GM21423 (cell line): ENCODE measurements around the gene CGB2.
"Not testable (repeated sequence)": the region's sequence is repeated elsewhere in the genome, so short reads cannot be mapped to it uniquely, and the experiment has no call there.

ENCODE experiments used
- ATAC-seq: cut with Tn5 transposase; IDR thresholded peaks from one replicate; pipeline ENCODE4 v1.9.1; 2021; ENCODE audit warnings: mild to moderate bottlenecking, moderate library complexity; ENCODE audit not compliant: unreplicated experiment

CGB2 gene

DNA sequence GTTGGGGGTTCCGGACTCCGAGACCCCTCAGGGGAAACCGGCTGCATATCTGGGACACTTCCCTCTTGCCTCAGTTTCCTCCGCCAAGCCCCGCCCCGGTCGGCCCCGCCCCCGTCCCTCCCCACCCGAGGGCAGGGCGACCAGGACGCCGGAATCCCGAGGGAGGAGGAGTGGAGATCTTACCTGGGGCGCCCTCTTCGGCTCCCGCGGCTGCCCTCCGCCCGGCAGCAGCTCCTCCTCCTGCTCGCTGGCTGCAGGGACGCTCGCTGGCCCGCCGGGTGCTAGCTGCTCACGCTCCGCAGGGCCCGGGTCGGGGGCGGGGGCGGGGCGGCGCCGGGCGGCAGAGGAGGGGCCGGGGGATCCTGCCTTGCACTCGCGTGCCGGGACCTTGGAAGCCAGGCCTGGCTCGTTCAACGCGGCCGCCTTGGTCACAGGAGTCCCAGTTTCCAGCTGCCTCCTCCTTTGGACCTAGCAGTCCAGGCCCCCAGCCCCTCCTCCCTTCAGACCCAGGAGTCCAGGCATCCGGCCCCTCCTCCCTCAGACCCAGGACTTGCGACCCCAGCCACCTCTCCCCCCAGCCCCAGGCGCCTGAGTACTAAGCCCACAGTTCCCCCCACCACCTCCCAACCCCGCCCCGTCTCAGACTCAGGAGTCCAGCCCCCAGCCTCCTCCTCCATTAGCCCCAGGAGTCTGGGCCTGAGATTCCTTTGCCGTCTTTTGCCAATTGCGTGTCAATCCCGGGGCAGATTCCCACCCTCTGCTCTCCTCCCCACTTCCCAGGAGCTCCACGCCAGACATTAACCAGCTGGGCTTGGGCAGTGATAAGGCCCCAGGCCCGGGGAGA is 33.3 kb downstream of the CGB2 start, which contains the start of gene NTF4:
Gene NTF4, minus strand, starts transcription at position 51 of the 844 bp plus-strand sequence. CDS start 2,821 bp downstream, outside the sequence.
- no peak for ATAC-seq

- ATAC-seq, result no peak
Observed at GRCh38 chr19:49065905-49066512, 34.3 kb downstream of the CGB2 start.

DNA sequence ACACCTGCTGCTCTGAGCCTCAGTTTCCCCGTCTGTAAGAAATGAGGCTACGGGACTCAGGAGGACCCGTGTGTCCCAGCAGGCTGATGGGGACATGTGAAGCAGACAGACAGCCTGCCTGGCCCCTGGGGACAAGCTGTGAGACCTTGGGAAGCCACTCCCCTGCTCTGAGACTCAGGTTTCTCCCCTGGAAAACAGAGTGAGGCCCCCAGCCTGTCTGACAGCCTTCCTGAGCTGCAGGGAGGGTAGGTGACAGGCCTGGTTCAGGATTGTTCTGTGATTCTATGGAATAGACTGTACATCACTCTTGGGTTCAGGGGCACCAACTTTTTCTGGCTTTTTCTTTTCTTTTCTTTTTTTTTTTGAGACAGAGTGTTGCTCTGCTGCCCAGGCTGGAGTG is 35.9 kb downstream of the CGB2 start:
- ATAC-seq, result no peak

- ATAC-seq, result no peak
Observed at GRCh38 chr19:49069026-49069425, 37.3 kb downstream of the CGB2 start.

DNA sequence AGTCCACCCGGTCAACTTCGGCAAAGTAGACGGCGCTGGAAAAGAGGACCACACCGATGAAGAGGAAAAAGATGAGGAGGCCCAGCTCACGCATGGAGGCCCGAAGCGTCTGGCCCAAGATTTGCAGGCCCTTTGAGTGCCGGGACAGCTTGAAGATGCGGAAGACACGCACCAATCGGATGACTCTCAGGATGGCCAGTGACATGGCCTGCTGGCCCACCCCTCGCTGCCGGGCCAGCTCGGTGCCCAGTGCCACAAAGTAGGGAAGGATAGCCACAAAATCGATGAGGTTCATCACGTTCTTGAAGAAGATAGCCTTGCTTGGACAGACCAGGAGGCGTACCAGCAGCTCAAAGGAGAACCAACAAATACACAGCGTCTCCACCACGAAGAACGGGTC is 38.7 kb downstream of the CGB2 start:
- no peak for ATAC-seq

DNA sequence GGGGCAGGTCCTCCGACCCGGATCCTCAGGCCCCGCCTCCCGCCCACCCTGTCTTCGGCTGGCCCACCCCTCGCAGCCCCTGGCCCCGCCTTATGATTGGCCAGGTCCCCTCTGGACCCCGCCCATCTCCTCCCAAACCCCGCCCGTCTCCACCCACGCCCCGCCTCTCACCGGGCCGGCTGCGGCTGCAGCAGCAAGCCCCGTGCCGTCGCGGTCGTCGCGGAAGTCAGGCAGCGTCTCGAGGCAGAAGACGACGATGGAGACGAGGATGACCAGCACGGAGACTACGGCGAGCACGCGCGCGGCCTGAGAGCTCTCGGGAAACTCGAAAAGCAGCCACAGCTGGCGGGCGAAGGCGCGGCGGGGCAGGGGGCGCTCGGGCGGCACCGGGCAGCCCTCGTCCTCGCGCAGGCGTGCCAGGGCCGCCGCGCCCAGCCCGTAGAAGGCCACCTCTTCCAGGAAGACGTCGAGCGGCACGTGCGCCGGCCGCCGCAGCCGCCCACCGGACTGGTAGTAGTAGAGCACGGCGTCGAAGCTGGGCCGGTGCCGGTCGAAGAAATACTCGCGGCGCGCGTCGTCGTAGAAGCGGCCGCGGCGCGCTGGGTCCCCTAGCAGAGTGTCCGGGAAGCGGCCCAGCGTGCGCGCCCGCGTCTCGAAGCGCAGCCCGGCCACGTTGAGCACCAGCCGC is 40.3 kb downstream of the CGB2 start:
- no peak for ATAC-seq

GRCh38 chr19:49073514-49074378 is 42.1 kb downstream of the CGB2 start:
- no peak for ATAC-seq

GRCh38 chr19:49074869-49075268 is 43.2 kb downstream of the CGB2 start:
- not testable (repeated sequence) for ATAC-seq

DNA sequence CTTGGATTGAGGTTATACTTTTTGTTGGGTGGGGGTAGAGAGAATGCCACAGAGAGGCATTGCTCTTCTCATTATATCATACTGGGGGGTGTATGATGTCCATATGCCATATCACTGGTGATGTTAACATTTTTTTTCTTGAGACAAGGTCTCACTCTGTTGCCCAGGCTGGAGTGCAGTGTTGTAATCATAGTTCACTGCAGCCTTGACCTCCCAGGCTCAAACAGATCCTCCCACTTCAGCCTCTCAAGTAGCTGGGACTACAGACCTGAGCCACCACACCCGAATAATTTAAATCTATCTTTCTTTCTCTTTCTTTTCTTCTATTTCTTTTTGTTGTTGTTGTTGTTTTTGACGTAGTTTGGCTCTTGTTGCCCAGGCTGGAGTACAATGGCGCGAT is 48.7 kb downstream of the CGB2 start:
- ATAC-seq, result no peak

DNA sequence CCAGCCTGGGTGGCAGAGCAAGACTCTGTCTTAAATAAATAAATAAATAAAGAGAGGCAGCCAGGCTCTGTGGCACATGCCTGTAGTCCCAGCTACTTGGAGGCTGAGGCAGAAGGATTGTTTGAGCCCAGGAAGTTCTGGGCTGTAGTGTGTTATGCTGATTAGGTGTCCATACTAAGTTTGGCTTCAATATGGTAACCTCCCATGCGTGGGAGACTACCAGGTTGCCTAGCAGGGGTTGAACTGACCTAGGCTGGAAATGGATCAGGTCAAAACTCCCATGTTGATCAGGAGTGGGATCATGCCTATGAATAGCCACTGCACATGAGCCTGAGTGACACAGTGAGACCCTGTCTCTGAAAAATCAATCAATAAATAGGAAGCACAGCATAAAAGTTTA is 49.6 kb downstream of the CGB2 start:
- ATAC-seq, result no peak
